22Rv1 (cell line): ENCODE data around the gene ZBTB9.
"Not testable (repeated sequence)": the region's sequence is repeated elsewhere in the genome, so short reads cannot be mapped to it uniquely, and the experiment has no call there.

Source experiments
- H3K27ac ChIP-seq: fragments of 450-650 bp; 2 replicates; pipeline ENCODE4 v1.5.1; 2017
- ZFX ChIP-seq: fragments of 450-650 bp; IDR thresholded peaks from 2 replicates; pipeline ENCODE4 v1.6.1; 2017; ENCODE audit warnings: antibody characterized with exemption, borderline replicate concordance
- TF ChIP-seq, protein P1 (sequence below): fragments of 450-650 bp; IDR thresholded peaks from 2 replicates; pipeline ENCODE4 v1.5.1; 2017; ENCODE audit warnings: mild to moderate bottlenecking

Gene ZBTB9

GRCh38 chr6:33467091-33467490 lies 12.7 kb downstream of the ZBTB9 start:
- no peak overlapping the region for H3K27ac ChIP-seq
- no peak for TF ChIP-seq ZFX
- TF ChIP-seq, protein P1, sequence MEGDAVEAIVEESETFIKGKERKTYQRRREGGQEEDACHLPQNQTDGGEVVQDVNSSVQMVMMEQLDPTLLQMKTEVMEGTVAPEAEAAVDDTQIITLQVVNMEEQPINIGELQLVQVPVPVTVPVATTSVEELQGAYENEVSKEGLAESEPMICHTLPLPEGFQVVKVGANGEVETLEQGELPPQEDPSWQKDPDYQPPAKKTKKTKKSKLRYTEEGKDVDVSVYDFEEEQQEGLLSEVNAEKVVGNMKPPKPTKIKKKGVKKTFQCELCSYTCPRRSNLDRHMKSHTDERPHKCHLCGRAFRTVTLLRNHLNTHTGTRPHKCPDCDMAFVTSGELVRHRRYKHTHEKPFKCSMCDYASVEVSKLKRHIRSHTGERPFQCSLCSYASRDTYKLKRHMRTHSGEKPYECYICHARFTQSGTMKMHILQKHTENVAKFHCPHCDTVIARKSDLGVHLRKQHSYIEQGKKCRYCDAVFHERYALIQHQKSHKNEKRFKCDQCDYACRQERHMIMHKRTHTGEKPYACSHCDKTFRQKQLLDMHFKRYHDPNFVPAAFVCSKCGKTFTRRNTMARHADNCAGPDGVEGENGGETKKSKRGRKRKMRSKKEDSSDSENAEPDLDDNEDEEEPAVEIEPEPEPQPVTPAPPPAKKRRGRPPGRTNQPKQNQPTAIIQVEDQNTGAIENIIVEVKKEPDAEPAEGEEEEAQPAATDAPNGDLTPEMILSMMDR: no peak

DNA sequence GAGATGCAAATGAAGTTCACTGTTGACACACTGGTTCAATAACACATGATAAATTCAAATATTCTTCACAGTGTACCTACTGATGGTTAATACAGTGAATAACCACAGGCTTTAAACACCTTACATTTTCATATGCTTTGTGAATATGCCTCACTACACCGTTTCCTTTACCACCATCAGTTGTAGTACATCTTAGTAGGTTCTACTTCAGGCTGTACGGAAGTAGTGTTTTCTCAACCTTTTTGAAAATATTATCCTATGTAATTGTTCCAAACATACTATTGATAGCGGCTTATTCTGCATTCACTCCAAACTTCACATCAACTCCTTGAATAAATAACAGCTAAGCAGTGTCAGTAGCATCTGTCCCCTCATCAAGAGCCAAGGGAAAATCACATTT lies 15.3 kb downstream of the ZBTB9 start:
- no peak overlapping the region for H3K27ac ChIP-seq
- no peak for TF ChIP-seq ZFX
- TF ChIP-seq, protein P1: no peak

DNA sequence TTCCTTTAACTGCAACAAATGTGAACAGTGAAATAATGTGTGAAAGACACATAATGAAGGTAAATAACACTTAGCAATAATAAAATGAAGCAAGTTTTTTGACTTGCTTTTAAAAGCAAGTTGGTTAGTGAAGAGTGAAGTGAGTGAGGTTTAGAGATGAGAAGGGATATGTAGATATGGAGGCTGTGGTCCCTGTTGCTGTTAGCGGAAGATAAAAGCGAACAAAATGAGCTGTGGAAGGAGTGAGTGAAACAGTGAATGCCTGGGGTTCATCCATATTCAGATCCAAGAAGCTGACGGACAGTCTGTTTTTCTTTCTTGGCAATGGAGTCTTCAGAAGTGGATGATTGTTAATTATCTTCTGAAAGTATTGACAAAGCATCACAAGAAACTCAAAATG lies 23.5 kb downstream of the ZBTB9 start:
- no peak overlapping the region for H3K27ac ChIP-seq
- TF ChIP-seq, protein P1: no peak
- TF ChIP-seq ZFX: no peak

GRCh38 chr6:33481192-33481591 lies 26.8 kb downstream of the ZBTB9 start:
- no peak overlapping the region for H3K27ac ChIP-seq

DNA sequence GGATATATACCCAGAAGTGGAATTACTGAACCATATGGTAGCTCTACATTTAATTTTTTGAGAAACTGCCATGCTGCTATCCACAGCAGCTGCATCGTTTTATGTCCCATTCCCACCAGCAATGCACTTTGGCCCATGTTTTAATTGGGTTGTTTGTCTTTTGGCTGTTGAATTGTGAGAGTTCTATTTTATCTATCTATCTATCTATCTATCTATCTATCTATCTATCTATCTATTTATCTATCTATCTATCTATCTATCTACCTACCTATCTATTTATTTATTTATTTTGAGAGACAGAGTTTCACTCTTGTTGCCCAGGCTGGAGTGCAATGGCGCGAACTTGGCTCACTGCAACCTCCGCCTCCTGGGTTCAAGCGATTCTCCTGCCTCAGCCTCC lies 28.2 kb downstream of the ZBTB9 start:
- not testable (repeated sequence) for H3K27ac ChIP-seq

More at GRCh38 chr6:33481192-33481591, 26.8 kb downstream of the ZBTB9 start:
- no peak for TF ChIP-seq ZFX

DNA sequence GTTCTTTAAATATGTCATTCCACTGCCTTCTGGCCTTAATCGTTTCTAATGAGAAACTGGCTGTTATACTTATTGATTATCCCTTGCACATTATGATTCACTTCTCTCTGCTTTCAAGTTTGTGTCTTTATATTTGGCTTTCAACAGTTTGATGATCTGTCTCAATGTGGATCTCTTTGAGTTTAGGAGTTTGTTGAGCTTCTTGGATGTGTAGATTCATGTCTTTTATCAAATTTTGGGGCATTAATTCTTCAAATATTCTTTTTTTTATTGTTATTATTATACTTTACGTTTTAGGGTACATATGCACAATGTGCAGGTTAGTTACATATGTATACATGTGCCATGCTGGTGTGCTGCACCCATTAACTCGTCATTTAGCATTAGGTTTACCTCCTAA lies 29.3 kb downstream of the ZBTB9 start:
- H3K27ac ChIP-seq: no peak overlapping the region
- no peak for TF ChIP-seq ZFX
- TF ChIP-seq, protein P1: no peak

DNA sequence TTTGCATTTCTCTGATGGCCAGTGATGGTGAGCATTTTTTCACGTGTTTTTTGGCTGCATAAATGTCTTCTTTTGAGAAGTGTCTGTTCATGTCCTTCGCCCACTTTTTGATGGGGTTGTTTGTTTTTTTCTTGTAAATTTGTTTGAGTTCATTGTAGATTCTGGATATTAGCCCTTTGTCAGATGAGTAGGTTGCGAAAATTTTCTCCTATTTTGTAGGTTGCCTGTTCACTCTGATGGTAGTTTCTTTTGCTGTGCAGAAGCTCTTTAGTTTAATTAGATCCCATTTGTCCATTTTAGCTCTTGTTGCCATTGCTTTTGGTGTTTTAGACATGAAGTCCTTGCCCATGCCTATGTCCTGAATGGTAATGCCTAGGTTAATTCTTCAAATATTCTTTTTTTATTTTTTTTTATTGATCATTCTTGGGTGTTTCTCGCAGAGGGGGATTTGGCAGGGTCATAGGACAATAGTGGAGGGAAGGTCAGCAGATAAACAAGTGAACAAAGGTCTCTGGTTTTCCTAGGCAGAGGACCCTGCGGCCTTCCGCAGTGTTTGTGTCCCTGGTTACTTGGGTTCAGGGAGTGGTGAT lies 30.4 kb downstream of the ZBTB9 start:
- H3K27ac ChIP-seq: not testable (repeated sequence)

GRCh38 chr6:33485680-33486079 lies 31.3 kb downstream of the ZBTB9 start:
- H3K27ac ChIP-seq: not testable (repeated sequence)

DNA sequence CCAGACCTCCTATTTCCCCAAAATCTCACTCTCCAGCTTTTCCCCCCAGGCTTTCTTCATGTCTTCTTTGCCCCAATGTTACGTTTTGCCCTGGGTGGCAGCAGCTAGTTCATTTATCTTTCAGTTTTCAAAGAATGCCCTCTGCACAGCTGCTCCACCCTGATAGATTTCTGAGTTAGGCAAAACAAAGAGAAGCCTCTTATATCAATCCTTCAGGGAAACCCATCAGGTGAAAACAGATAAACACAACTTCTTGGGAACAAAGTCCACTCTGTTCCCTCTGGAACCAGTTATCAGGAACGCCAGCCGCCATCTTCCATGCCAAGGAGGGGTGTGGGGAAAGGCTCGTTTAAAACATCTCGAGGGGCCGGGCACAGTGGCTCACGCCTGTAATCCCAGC lies 34.0 kb downstream of the ZBTB9 start:
- no peak overlapping the region for H3K27ac ChIP-seq
- TF ChIP-seq, protein P1: no peak
- TF ChIP-seq ZFX: no peak

DNA sequence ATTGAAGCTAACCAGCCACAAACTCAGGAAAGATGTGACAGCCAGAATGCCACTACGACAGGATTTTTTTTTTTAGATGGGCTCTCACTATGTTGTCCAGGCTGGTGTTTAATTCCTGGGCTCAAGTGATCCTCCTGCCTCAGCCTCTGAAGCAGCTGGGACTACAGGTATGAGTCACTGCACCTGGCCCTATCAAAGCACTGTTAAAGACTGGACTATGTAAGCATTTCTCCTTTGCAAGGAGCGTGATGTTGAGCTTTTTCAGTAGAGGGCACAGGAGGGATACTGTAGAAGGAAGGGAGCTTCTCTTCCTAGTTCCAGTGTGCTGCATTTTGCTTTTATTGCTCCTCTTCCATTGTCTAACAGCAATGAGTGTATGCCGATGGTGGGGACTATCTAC lies 35.8 kb downstream of the ZBTB9 start:
- TF ChIP-seq, protein P1: no peak
- no peak for TF ChIP-seq ZFX
- no peak overlapping the region for H3K27ac ChIP-seq
